Stimulated activated CD4-positive, alpha-beta T cell treated with anti-CD3 and anti-CD28 coated beads, Interleukin-4, amount 100 ng/mL, for 4 hours (primary cell): ENCODE results near the gene PRDX3.
"Not testable (repeated sequence)": the region's sequence is repeated elsewhere in the genome, so short reads cannot be mapped to it uniquely, and the experiment has no call there.

Experiments used
- DNase-seq, 2 experiments: peaks; one replicate each; pipeline ENCODE4 v3.0.0-alpha.2; 2020

Gene PRDX3

DNA sequence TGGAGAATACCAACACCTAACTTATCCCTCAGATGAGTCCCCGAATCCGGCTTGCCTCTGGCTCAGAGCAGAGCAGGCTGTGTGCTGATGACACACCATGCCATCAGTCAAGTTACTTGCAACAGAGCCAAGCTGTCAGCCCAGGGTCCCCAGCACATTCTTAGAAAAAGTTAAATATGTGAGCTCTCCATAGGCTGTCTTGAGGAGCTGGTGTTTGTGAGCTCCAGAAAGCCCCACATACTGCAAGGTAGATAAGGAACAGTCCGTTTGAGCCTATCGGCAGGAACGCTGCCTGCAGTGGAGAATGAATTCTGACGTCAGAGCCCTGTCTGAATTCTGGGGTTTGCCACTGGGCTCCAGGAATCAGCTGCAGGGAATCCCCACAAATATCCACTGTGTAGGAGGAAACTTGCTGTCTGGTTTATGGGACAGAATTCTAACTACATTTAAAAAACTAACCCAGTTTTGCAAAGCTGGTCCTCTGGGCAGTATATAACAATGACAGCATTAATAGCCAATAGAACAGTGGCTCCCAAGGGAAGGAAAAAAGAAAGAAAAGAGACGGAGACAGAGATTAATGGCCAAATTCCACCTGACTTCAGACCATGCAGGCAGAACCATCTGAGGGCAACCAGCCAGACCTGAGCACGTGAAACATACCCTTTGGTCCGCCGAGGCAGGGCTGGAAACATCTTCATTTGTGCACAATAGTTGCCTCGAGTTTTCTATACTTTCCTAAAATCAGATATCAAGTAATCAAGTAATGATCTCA lies 16.7 kb downstream of the PRDX3 start:
- DNase-seq, result no peak

DNA sequence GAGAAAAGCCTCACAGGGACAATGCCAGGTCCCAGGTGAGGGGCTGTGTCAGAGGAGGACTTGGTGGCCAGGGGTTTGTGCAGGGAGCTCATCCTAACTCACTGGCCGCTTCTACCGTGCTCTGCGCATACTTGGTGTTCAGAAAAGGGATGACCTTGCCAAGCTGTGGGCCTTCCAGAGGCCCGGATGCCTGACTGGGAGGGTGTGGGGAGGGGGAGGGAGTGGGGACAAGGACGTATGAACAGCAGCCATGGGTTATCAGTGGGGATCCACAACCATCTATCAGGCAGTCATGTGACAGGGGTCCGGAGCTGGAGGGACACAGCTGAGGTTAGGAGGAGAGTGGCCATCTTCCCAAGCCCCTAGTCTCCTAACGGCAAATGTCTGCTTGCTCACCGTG lies 19.3 kb downstream of the PRDX3 start:
- DNase-seq, result no peak

GRCh38 chr10:119153661-119154060 lies 25.0 kb downstream of the PRDX3 start:
- DNase-seq, result no peak

DNA sequence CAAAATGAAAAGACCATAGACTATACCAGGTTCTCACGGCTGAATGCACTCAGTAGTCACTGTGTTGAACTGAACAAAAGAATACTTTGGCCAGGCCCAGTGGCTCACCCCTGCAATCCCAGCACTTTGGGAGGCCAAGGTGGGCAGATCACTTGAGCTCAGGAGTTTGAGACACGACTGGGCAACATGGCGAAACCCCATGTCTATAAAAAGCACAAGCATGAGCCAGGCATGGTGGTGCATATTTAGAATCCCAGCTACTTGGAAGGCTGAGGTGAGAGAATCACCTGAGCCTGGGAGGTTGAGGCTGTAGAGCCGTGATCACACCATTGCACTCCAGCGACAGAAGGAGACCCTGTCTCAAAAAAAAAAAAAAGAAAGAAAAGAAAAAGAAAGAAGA lies 25.6 kb downstream of the PRDX3 start:
- no peak for DNase-seq

- DNase-seq, result not testable (repeated sequence)
These were observed 27.0 kb downstream of the PRDX3 start for GRCh38 chr10:119151601-119152000.

DNA sequence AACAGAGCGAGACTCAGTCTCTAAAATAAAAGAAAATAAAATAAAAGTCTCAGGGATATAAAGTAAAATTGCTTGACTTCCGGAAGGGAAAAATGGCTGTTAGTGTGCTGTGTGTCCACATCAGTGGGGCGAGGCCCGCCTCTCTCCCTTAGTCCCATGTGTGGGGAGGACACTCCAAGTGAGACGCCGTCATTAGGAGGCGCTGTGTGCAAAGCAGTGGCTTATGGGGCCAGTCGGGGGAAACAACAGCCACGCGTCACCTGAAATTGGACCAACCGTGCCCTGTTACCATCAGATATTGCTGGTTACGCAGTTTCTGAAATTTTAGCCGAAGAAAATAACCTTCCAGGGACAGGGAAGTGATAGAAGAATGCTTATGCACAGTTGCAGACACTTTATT lies 28.9 kb downstream of the PRDX3 start:
- DNase-seq, result no peak

DNA sequence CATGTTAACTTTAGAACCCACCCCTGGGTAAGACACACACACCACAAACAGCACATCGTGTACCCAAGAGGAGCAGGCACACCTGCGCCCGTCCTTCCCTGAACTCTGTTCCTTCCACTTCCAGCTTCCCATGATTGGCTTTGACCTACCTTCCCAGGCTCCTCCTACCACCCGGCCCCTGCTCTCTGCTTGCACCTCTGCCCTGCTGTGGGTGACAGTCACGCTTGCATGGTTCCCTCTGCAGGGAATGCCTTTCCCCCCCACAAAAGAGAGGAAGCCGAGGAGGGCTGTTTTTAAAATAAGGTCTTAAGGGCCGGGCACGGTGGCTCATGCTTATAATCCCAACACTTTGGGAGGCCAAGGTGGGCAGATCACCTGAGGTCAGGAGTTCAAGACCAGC lies 29.5 kb downstream of the PRDX3 start:
- DNase-seq, result no peak

DNA sequence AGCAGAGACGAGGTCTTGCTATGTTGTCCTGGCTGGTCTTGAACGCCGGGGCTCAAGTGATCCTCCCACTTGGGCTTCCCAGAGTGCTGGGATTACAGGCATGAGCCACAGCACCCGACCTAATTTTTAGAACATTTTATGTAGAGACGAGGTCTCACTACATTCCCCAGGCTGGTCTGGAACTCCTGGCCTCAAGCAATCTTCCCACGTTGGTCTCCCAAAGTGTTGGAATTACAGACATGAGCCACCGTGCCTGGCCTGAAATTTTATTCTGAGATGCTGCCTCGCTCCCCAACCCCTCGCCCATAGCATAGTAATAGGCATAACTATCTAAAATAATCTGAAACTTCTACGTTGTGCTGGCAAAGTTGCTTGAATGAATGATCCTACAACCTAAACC lies 35.0 kb downstream of the PRDX3 start:
- DNase-seq, result no peak

DNA sequence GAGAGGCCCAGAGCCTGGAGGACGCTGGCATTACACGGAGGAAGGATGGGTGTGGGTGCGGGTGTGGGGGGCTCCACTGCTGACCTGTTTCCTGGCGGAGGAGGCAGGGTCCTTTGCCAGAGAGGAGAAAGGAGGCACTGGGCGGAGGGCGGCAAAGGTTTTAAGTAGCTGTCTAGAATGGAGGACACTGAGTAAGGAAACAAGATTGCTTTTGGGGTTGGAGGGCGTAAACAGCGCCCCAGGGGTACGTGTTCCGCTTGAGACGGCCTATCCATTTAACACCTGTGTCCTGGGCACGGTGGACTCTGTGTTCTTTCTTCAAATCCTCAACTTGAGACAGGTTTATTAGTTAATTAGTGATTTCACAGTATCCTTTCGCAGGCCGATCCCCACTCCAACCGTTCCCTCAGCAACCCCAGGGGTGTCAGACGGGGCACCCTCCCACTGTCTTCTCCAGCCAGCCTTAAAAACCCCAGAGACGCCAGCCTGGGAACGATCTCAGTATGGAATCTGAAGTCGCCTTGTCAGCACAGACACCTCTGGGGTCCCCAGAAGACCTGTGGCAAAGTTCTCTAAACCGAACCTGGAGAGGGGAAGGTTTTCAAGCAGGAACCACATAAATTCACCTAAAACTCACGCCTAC lies 37.9 kb downstream of the PRDX3 start:
- DNase-seq, result no peak

DNA sequence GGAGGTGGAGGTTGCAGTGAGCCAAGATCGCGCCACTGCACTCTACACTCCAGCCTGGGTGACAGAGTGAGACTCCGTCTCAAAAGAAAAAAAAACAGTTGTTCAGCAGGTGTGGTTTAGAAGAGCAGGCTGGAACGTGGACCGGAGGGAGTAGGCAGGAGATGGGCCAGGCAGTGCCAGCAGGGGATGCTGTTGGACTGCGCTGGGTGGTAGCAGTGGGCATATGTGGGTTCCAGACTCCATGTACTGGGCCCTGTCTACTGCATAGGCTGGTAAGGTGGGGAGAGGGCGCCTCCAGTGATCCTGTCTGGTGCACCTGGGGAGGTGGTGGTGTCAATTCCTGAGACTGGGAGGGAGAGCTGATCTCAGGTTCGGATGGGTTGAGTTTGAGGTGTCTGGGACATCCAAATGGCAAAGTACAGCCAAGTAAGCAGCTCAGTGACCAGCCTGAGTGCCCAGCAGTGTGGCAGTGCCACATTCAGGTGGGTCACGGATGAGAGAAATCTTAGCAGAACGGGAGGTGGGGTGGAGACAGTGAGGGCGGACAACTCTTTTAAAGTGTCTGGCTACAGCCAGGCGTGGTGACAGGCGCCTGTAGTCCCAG lies 39.0 kb downstream of the PRDX3 start:
- peak; percentile 35 to 50 for DNase-seq

DNA sequence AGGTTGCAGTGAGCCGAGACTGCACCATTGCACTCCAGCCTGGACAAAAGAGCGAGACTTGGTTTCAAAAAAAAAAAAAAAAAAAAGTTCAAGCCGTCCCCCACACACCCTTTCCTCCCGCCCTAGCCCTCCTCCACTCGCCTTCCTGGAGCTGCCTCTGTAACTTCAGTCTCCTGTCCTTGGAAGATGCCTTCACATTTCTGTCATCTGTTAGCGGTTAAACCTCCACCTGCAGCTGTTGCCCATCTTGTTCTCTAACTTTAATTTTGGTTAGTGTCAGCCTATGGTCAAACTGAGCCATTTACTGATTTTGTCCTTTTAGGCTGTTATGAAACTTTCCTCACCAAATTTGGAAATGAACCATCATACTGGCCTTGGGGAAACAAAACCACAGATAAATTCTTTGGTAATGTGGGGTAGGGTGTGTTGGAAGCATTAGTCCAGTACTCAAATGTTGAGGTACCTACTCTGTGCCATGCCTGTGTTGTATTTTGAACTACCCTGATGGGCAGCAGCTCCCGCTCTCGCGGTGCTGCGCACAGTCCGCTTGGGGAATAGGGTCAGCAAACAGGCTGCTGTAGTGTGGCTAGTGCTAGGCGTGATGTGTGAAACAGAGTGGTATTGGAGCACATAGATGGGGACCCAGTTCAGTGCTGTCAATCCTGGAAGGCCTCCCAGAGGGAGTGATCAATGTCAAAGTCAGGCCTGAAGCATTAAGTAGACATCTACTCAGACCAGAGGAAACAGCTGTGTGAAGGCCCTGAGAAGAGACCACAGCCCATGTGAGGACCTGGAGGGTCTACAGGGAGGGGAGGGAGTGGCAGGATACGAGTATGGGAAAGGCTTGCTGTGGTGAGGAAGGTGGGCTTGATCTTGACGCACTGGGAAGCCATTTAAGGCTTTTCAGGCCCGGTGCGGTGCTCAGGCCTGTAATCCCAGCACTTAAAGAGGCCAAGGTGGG lies 40.0 kb downstream of the PRDX3 start:
- no peak for DNase-seq

- DNase-seq, result not testable (repeated sequence)
These were observed 40.7 kb downstream of the PRDX3 start for GRCh38 chr10:119137878-119138277.

DNA sequence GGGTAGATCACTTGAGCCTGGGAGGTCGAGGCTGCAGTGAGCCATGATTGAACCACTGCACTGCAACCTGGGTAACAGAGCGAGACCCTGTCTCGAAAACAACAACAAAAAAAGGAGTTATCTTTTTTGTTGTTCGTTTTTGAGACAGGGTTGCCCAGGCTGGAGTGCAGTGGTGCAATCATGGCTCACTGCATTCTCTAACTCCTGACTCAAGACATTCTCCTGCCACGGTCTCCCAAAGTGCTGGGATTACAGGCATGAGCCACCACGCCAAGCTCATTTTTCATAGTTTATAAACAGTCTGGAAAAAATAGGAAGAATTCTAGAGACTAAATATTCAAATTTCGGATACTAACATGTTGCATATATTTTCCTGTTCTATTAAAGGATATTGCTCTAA lies 42.5 kb downstream of the PRDX3 start:
- DNase-seq, result no peak

DNA sequence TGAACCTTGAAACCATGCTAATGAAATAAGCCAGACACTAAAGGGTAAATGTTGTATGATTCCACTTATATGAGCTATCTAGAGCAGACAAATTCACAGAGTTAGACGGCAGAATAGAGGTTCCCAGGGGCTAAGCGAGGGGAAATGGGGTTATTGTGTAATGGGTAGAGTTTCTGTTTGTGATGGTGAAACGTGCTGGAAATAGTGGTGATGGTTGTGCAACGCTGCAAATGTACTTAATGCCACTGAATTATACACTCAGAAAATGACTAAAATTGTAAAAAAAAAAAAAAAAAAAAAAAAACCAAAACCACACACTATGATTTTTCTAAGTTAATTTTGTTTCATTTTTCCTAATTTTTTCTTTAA lies 43.1 kb downstream of the PRDX3 start:
- DNase-seq, result no peak

- no peak for DNase-seq
These were observed 44.7 kb downstream of the PRDX3 start for GRCh38 chr10:119133949-119134348.

- DNase-seq, result no peak
These were observed 45.9 kb downstream of the PRDX3 start for GRCh38 chr10:119132521-119133345.

- DNase-seq, result peak in 1 of 2 experiments; percentile 36
These were observed 46.9 kb downstream of the PRDX3 start for GRCh38 chr10:119131512-119132240.

- no peak for DNase-seq
These were observed 48.9 kb downstream of the PRDX3 start for GRCh38 chr10:119129721-119130120.

GRCh38 chr10:119125942-119126341 lies 52.7 kb downstream of the PRDX3 start:
- no peak for DNase-seq

DNA sequence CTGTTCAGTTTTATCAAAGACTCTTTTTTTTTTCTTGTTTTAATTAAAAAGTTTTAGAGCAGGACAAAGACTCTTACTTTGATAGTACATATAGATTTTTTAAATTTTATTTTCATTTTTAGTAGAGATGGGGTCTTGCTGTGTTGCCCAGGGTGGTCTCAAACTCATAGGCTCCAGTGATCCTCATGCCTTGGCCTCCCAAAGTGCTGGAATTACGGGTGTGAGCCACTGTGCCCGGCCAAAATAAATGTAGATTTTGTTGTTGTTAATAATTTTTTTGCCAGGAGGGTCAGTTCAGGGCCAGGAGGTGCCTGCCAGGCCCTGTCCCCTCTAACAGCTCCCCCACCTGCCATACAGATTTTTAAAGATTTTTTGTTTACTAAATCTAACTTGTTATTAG lies 57.7 kb downstream of the PRDX3 start:
- no peak for DNase-seq

DNA sequence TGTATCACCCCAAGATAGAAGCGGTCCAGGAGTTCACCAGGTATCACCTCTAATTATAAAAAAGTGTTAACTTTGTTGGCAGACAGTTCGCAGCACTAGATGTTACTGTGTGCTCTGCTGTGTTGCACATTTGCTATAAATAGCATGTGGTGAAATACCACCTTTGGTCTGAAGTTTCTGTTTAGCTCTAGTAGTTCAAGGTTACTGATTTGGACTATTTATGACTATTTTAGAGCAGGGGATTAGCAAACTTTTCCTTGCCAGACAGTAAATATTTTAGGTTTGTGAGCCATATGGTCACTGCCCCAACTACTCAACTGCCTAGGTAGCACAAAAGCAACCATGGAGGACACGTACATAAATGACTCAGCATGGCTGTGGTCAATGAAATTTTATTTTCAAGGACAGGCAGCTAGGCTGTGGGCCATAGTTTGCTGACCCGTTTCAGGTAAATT lies 58.2 kb downstream of the PRDX3 start:
- DNase-seq, result no peak
